Fibroblast of lung (primary cell): ENCODE measurements around the gene ME2. TPM values are rescaled to one million over a fixed set of nuclear protein-coding genes. Genes with fewer than 3 reads are reported as not detected.
"Not testable (repeated sequence)": the region's sequence is repeated elsewhere in the genome, so short reads cannot be mapped to it uniquely, and the experiment has no call there.

Source experiments
- DNase-seq, 2 donors: peaks; one replicate each; pipeline versions ENCODE4 v3.0.0 to v3.0.0-alpha.2; 2010; ENCODE audit warnings: low read depth in 2 of 2
- H2AFZ ChIP-seq: 2 replicates; pipeline ENCODE4 v1.5.1; 2012; ENCODE audit warnings: low read length, control low read depth, inconsistent platforms
- H3K27ac ChIP-seq: 2 replicates; pipeline ENCODE4 v1.5.1; 2011; ENCODE audit warnings: low read length, control low read depth; ENCODE audit not compliant: insufficient read depth
- H3K27me3 ChIP-seq: 2 replicates; pipeline ENCODE4 v1.5.1; 2011; ENCODE audit warnings: mild to moderate bottlenecking, low read length; ENCODE audit not compliant: control insufficient read depth, insufficient read depth
- H3K36me3 ChIP-seq: 2 replicates; pipeline ENCODE4 v1.5.1; 2011; ENCODE audit warnings: low read length; ENCODE audit not compliant: control insufficient read depth, insufficient read depth
- H3K4me1 ChIP-seq: 2 replicates; pipeline ENCODE4 v1.5.1; 2011; ENCODE audit warnings: low read length; ENCODE audit not compliant: control insufficient read depth, insufficient read depth; ENCODE audit errors: extremely low read depth
- H3K4me2 ChIP-seq: 2 replicates; pipeline ENCODE4 v1.5.1; 2011; ENCODE audit warnings: low read length, control low read depth; ENCODE audit not compliant: insufficient read depth; ENCODE audit errors: extremely low read depth
- H3K4me3 ChIP-seq, 4 experiments: fragments of 200-600 bp in 1 of 4; sonication (generic) in 1 of 4; replicated peaks in 1 of 4; 2 replicates each; pipeline ENCODE4 v1.5.1; 2011 to 2016; ENCODE audit warnings: low read length in 4 of 4, low read depth in 3 of 4, mild to moderate bottlenecking in 3 of 4, control low read depth in 2 of 4, inconsistent platforms in 1 of 4, mixed read lengths in 1 of 4; ENCODE audit not compliant: insufficient read depth in 1 of 4; ENCODE audit errors: control extremely low read depth in 1 of 4
- H3K79me2 ChIP-seq: 2 replicates; pipeline ENCODE4 v1.5.1; 2012; ENCODE audit warnings: mild to moderate bottlenecking, low read length, inconsistent platforms; ENCODE audit not compliant: control insufficient read depth, insufficient read depth
- H3K9ac ChIP-seq: 2 replicates; pipeline ENCODE4 v1.5.1; 2011; ENCODE audit warnings: mild to moderate bottlenecking, low read length, control low read depth; ENCODE audit not compliant: insufficient read depth
- H3K9me3 ChIP-seq: 2 replicates; pipeline ENCODE4 v1.5.1; 2012; ENCODE audit warnings: low read depth, low read length; ENCODE audit not compliant: control insufficient read depth, insufficient read depth
- H4K20me1 ChIP-seq: 2 replicates; pipeline ENCODE4 v1.5.1; 2011; ENCODE audit warnings: low read length; ENCODE audit not compliant: control insufficient read depth, insufficient read depth; ENCODE audit errors: extremely low read depth
- EZH2 ChIP-seq: IDR thresholded peaks from 2 replicates; pipeline ENCODE4 v1.5.1; 2012; ENCODE audit warnings: low read length, control low read depth, mild to moderate bottlenecking; ENCODE audit errors: missing control alignments
- polyA plus RNA-seq, 2 donors: library from polyadenylated mRNA; depleted of rRNA in 1 of 2; stranded (reverse) in 1 of 2; unstranded in 1 of 2; fragments of >200 nt; gene quantifications; 2 replicates each; pipeline ENCODE4 v1.2.1, GENCODE V29; 2011 to 2012; ENCODE audit warnings: missing spikeins in 1 of 2
- total RNA-seq: library from RNA; depleted of rRNA; stranded (reverse); fragments of >200 nt; gene quantifications from 2 replicates; pipeline ENCODE4 v1.2.1, GENCODE V29; 2014
- TF ChIP-seq, protein P1 (sequence below), 2 donors: IDR thresholded peaks in 1 of 2; conservative IDR thresholded peaks in 1 of 2; 1 replicate in 1 of 2; 2 replicates in 1 of 2; pipeline ENCODE4 v1.5.1; 2011 to 2012; ENCODE audit warnings: low read length in 2 of 2, control low read depth in 1 of 2, inconsistent platforms in 1 of 2, low read depth in 1 of 2, mild to moderate bottlenecking in 1 of 2

Gene ME2
- total and polyA plus RNA-seq, 2 donors (not counting 1 experiment from before 2014, with no cell fraction given) = 40.5 to 57.0 TPM

DNA sequence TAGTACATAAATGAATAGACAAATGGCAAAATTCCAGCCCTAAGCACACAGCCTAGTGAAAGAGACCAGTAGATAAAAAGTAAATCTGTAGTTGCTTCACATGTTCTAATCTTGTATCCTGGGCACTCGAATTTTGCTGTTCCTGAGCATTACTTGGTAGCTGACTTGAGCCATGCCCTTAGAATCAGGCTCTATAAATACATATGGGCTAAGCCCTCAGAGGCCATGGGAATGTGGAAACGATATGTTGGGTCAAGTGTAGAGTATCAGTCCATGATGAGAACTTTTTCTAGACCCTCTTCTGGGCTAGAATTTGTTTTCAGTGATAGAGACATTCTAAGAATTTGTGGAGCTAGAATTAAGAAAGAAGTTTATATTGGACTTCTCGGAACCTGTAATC is 110.8 kb downstream of the ME2 start:
- Histone ChIP-seq H3K4me3 (no peak overlapping the region), H3K27ac (no peak overlapping the region), H2AFZ (no peak overlapping the region), H3K9ac (no peak overlapping the region), H3K9me3 (no peaks in the 10 kb centered on the region), H3K27me3 (no peaks in the 10 kb centered on the region), H3K36me3 (no peaks in the 10 kb centered on the region), H3K4me2 (no peak overlapping the region), H4K20me1 (no peaks in the 10 kb centered on the region), H3K79me2 (no peaks in the 10 kb centered on the region), H3K4me1 (peaks cover 12% of the 10 kb centered on the region)
- no peak for DNase-seq
- TF ChIP-seq, protein P1, sequence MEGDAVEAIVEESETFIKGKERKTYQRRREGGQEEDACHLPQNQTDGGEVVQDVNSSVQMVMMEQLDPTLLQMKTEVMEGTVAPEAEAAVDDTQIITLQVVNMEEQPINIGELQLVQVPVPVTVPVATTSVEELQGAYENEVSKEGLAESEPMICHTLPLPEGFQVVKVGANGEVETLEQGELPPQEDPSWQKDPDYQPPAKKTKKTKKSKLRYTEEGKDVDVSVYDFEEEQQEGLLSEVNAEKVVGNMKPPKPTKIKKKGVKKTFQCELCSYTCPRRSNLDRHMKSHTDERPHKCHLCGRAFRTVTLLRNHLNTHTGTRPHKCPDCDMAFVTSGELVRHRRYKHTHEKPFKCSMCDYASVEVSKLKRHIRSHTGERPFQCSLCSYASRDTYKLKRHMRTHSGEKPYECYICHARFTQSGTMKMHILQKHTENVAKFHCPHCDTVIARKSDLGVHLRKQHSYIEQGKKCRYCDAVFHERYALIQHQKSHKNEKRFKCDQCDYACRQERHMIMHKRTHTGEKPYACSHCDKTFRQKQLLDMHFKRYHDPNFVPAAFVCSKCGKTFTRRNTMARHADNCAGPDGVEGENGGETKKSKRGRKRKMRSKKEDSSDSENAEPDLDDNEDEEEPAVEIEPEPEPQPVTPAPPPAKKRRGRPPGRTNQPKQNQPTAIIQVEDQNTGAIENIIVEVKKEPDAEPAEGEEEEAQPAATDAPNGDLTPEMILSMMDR (conservative IDR thresholded peaks at IDR 0.05 in 1 of 2, IDR thresholded peaks at IDR 0.05 in 1 of 2; ENCODE audit: low read depth in 1 of 2, low read length in 2 of 2) = no peak
- TF ChIP-seq EZH2 = no peak

DNA sequence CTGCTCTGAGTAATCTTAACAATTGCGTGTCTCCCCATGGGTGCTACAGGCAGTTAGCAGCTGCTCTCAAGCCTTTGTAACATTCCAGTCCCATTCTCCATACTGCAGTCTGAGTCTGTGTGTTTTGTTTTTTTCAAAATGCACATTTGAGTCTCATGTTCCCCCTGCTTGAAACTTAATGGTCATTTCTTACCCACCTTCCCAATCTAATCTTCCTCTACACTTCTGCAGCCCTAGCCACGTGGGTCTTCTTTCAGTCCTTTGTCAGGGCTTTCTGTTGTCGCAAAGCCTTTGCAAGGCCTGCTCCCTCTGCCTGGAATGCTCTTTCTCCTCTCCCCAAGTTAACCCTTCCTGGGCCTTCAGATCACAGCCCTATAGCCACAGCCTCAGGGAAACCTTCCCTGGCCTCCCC is 113.4 kb downstream of the ME2 start:
- Histone ChIP-seq H3K36me3 (no peaks in the 10 kb centered on the region), H3K9me3 (no peaks in the 10 kb centered on the region), H3K4me2 (no peak overlapping the region), H3K27ac (no peak overlapping the region), H4K20me1 (no peaks in the 10 kb centered on the region), H3K27me3 (no peaks in the 10 kb centered on the region), H2AFZ (no peak overlapping the region), H3K9ac (no peak overlapping the region), H3K4me3 (no peak overlapping the region), H3K79me2 (no peaks in the 10 kb centered on the region), H3K4me1 (peaks cover 2% of the 10 kb centered on the region)
- TF ChIP-seq EZH2 = no peak
- TF ChIP-seq, protein P1 (conservative IDR thresholded peaks at IDR 0.05 in 1 of 2, IDR thresholded peaks at IDR 0.05 in 1 of 2; ENCODE audit: low read depth in 1 of 2, low read length in 2 of 2) = no peak
- DNase-seq = no peak

DNA sequence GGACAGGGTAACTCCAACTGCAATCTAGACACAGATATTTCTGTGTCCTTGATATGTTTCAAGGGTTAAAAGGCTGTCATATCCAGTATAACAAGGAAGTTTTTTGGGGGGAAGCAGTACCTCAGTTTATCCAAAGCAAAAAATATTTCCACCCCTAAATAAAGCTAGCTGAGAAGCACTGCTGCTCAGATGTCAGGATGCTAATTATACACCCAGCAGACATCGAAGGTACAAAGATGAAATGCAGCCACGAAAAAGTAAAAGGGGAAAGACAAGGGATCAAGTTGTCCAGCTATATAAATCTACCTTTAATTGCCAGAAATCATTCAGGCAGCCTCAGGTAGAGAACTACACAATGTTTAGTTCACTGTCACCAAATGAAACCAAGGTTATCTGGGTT is 115.1 kb downstream of the ME2 start:
- Histone ChIP-seq H3K4me1 (no peaks in the 10 kb centered on the region), H3K9me3 (no peaks in the 10 kb centered on the region), H2AFZ (no peak overlapping the region), H3K9ac (no peak overlapping the region), H3K27me3 (no peaks in the 10 kb centered on the region), H3K4me2 (no peak overlapping the region), H3K36me3 (no peaks in the 10 kb centered on the region), H3K79me2 (no peaks in the 10 kb centered on the region), H3K27ac (no peak overlapping the region), H4K20me1 (no peaks in the 10 kb centered on the region), H3K4me3 (no peak overlapping the region)
- TF ChIP-seq, protein P1 (conservative IDR thresholded peaks at IDR 0.05 in 1 of 2, IDR thresholded peaks at IDR 0.05 in 1 of 2; ENCODE audit: low read depth in 1 of 2, low read length in 2 of 2) = no peak
- no peak for TF ChIP-seq EZH2
- no peak for DNase-seq

DNA sequence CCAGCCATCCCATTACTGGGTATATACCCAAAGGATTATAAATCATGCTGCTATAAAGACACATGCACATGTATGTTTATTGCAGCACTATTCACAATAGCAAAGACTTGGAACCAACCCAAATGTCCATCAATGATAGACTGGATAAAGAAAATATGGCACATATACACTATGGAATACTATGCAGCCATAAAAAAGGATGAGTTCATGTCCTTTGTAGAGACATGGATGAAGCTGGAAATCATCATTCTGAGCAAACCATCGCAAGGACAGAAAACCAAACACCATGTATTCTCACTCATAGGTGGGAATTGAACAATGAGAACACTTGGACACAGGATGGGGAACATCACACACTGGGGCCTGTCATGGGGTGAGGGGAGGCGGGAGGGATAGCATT is 124.3 kb downstream of the ME2 start:
- not testable (repeated sequence) for H3K4me1 ChIP-seq, H3K9ac ChIP-seq, H3K4me2 ChIP-seq

More for the DNA sequence above, 124.3 kb downstream of the ME2 start:
- H3K79me2 ChIP-seq, DNase-seq, H3K27me3 ChIP-seq, H3K27ac ChIP-seq, H2AFZ ChIP-seq, H3K4me3 ChIP-seq, H3K36me3 ChIP-seq, H4K20me1 ChIP-seq, H3K9me3 ChIP-seq: not testable (repeated sequence)
